Measurements from ENCODE around the gene HTR2A.

Gene HTR2A

DNA sequence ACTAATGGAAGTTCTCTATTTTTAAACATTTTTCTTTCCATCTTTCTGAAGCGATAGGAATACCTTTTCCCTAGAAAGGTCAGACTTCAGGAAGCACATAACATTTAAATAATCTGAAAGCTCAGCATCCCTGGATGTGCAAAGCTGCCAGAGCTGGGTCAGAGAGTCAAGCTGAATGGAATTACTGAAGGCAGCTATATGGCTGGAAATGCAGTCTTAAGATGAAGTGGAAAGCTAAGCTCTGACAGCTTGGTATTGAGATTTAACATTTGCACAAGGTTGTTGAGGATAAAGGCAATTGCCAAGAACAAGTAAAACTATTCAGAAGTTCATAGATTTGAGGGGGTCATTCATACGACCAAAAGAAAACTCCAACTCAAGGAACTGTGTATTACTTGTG lies 28.8 kb downstream of the HTR2A start:
- DNase-seq (ENCODE audit: low spot score): no peak

GRCh38 chr13:46866150-46866549 lies 30.7 kb downstream of the HTR2A start:
- no peak for DNase-seq (ENCODE audit: low spot score)

DNA sequence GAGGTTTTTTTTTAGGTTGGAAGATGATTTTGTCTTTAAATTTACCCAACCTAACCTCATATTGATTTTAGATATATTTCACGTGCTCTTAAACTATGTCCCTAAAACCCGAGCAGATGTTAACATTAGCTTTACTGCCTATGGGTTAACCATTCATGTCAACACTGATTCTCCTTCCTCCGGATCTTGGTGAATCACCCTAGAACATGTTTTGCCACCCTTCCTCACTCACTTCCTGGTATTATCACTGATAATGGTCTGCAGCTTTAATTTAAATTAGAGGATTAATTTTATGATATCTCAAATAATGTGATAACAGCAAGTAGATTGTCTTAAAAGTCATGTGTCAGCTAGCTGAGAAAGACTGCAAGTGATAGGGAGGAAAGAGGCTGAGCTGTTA lies 31.9 kb downstream of the HTR2A start:
- no peak for DNase-seq (ENCODE audit: low spot score)

DNA sequence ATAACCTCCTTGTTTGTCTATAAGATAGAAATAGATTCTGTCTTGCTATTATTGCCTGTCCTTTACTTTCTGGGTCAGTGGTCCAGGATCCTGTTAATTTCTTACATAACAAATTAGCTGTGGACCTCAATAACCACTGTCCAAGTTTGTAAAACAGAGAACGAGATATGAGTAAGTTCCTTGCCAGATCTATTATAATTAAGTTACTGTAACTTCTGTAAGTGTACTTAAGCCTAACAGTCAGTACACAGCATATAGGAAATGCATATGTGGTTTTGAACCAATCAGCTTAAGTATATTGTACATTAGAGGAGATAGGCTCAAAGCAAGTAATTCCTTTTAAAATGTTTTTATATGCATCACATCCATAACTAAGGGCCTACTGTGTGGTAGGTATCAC lies 34.9 kb downstream of the HTR2A start:
- DNase-seq (ENCODE audit: low spot score): no peak

GRCh38 chr13:46860722-46861121 lies 36.1 kb downstream of the HTR2A start:
- no peak for DNase-seq (ENCODE audit: low spot score)

DNA sequence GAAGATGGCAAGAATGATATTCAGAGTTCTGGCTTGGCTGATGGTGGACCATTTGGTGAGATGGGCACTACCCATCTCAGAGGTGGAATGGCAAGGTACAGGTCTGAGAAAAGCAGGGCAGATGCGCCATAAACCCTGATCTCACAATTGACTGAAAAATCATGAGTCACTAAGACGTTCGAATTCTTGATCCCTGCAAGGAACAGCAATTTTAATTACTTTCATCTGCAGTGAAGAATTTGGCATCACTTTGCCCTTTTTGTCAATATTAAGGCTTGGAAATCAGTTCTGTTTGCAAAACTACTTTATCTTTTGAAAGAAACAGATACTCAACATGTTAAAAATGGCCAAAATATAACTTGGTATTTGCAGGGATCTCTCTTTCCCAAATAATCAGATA lies 38.1 kb downstream of the HTR2A start:
- no peak for DNase-seq (ENCODE audit: low spot score)

DNA sequence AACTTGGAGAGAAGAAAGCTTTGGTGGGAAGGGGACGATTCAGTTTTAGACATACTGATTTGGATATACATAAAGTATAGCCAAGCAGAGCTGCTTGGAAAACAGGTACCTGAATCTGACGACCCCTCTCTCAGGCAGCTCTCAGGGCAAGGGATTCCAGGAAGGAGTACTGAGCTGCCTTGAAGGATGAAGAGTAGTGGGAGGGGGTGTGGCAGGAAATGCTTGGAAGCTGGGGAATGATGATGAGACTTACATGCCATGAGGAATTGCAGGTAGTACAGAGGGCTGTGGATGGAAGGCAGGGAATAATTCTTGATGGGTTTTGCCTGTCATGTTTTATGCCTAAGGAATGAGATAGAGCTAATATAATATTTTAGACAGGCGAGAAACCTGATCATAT lies 38.7 kb downstream of the HTR2A start:
- no peak for DNase-seq (ENCODE audit: low spot score)

- DNase-seq (ENCODE audit: low spot score): no peak
These were observed 41.2 kb downstream of the HTR2A start for GRCh38 chr13:46855664-46856063.

- no peak for DNase-seq (ENCODE audit: low spot score)
These were observed 41.7 kb downstream of the HTR2A start for GRCh38 chr13:46855166-46855565.

GRCh38 chr13:46852168-46852567 lies 44.7 kb downstream of the HTR2A start:
- no peak for DNase-seq (ENCODE audit: low spot score)

DNA sequence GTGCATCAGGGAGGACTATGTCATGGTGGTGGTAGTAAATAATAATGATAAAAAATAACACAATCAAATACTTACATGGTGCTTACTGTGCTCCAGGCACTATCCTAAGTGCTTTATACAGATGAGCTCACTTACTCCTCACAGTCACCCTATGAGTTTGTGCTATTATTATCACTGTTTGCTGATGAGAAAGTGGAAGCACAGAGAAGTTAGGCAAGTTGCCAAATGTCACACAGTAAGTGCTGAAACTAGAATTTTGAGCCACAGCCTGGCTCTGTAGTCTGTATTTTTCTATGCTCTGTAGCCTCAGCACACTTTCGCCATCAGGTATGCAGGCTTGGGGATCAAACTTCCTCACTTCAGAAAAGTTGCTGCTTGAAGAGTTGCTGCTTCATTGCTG lies 46.6 kb downstream of the HTR2A start:
- no peak for DNase-seq (ENCODE audit: low spot score)

GRCh38 chr13:46846726-46847125 lies 50.1 kb downstream of the HTR2A start:
- DNase-seq (ENCODE audit: low spot score): no peak

DNA sequence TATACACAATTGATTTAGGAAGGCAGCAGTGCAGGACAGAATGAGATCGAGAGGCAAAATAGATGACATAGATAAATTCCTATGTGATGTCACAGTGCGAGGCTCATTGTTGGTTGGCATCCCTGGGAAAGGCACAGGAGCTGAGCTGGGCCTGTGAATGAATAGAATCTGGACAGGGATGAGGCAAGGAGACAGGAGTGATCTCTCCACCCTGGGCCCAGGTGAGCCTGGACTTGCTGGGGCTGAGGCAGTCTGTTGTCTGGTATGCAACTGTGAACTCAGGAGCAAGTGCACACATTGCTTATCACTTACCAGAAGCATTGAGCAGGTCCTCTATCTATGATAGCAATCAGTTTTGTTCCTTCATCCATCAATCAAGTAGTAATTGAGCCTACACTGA lies 51.7 kb downstream of the HTR2A start:
- no peak for DNase-seq (ENCODE audit: low spot score)

DNA sequence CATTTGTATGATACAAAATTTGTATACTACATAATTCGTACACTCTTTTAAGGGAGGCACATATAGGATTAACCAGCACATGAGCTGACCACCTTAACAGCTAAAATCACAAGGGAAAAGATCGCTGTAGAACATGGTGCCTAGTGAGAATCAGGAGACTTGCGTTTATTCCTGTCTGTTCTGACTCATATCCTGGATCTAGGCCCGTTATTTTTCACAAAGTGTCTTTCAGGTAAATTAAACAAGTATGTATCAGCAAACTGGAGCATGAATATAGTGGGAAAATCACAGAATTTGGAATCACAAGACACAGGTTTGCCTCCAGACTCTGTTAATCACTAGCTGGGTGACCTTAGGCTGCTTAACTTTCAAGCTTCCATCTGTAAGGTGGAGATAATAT lies 52.4 kb downstream of the HTR2A start:
- DNase-seq (ENCODE audit: low spot score): no peak

DNA sequence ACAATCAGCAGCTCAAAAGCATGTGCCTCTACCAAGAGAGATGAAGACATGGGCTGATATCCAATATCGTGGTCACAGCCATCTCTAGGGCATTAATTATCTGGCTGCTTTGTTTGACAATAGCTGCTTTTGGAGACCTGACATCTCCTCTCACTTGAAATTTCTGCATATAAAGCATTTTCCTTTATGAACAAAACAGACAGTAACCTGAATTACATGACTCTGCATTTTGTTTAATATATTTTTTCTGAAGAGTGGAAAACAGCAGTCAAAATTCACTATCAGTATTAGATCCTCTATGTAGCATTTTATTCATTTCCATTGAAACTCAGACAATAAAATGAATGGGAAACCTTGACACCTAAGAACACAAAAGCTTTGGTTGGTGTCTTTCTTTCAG lies 57.5 kb downstream of the HTR2A start:
- DNase-seq (ENCODE audit: low spot score): no peak

- DNase-seq (ENCODE audit: low spot score): no peak
These were observed 62.2 kb downstream of the HTR2A start for GRCh38 chr13:46834657-46835056.

DNA sequence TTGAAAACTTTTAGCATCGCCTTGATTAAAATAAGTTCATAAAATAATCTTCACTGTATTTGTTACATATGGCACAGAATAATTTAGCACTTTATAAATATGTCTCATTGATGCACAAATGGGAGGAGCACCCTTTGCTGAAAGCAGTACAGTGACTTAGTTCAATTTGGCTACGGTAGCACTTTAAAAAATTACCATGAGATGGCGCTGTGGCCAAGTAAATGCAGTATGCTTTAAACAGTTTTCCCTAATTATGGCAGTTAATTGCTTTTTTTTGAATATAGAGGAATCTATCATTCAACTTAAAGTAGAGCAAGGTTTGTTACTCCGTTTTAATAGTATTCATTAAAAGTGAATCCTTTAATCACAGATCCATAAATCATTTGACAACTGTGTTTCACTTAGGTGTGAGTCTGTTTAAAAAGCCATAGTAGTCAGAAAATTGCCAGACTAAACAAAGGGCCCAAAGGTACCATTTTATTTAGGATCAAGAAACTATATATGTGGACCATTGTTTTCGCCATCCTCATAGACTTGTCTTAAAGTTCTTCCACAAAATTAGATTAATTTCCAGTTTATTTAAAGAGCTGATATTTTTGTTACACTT lies 65.2 kb downstream of the HTR2A start:
- DNase-seq (ENCODE audit: low spot score): peak; percentile 38

DNA sequence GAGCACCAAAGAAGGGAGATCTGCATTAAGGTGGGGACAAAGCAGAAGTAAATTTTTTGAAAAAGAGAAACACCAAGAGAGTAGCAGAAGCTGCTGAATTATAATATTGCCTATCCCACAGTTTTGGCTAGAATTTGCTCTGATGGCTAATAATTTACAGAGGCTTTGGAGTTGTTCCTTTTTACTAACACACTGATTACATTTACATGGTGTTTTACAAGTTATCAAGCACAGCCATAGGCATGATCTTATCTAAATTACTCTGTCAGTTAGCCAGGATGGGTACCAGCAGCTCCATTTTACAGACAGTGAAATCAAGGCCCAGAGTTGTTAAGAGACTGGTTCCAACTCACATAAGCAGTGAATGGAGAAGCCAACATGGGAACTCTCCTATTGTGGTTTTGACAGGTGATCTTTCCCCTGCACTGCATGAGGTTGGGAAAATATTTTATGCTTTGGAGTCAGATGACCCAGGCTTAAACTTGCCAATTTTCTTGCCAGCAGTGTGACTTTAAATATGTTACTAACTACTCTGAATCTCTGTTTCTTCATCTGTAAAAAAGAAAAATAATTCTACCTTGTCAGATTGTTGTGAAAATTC lies 66.3 kb downstream of the HTR2A start:
- DNase-seq (ENCODE audit: low spot score): no peak

DNA sequence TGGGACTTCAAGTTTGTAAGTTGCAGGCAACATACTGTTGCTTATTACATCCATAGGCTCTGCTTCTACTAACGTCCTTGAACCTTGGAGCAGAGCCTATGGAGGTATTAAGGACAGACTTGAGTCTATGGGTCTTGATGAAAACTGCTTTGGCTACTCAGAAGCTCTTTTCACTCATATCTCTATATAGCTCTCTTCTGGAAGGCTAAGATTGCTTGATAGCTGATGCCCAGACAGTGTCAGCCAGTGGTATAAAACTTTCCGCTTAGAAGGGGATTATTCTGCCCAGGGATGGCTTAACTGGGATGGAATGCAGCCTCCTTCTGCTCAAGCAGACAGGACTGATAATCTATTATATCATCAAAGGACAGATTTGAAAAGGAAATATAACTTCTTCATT lies 74.3 kb downstream of the HTR2A start:
- DNase-seq (ENCODE audit: low spot score): no peak

DNA sequence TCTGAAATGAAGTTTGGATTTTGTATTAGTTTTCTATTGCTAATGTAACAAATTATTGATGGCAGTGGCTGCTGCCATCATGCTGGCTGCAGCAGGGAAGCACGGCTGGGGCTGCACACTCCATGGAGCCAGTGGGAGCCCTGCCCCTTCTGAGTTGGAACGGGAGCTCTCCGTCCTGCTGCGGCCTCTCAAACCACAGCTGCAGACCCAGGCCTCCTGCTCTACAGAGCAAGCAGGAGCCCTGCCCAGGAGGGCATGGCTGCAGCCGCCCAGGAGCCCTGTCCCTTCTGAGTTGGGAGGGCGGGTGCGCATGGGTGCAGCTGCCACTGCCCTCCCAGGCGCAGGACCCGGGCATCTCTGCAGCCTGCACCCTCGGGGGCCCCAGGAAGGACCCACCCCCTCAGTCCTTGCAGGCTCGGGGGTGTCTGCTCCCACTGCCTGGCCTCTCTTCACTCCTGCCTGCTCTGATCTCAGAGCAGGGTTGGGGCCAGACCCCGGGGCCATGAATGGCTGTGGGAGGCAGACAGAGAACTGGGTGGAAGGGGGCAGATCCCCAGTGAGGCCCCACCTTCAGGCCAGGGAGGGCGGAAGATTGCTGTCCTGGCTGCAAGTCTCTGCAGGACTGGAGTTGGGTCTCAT lies 78.9 kb downstream of the HTR2A start:
- DNase-seq (ENCODE audit: low spot score): no peak

- no peak for DNase-seq (ENCODE audit: low spot score)
These were observed 79.8 kb downstream of the HTR2A start for GRCh38 chr13:46817095-46817494.

DNA sequence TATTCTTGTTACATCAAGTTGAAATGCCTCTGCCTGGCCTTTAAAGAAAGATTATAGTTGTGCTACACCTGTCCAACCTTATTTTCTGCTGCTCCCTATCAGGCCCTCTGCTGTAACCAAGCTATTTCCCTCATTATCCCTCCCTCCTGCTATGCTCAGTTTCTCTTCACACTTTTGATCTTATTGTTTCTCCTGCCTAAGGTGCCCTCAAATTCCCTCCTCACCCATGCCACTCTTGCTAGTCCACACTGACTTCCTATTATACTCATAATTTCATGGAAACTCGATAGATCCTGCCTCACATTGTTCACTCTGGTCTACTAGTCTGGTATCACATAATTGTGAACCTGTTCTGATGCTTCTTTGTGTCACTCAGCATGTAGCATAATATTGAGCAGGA lies 80.5 kb downstream of the HTR2A start:
- no peak for DNase-seq (ENCODE audit: low spot score)

GRCh38 chr13:46812301-46812797 lies 84.5 kb downstream of the HTR2A start:
- no peak for DNase-seq (ENCODE audit: low spot score)

GRCh38 chr13:46810440-46810839 lies 86.4 kb downstream of the HTR2A start:
- no peak for DNase-seq (ENCODE audit: low spot score)
